Inflammatory macrophage treated with lipopolysaccharide for 4 hours (primary cell): ENCODE data around the gene ITPK1.

Experiments used
- DNase-seq: peaks from one replicate; pipeline ENCODE4 v3.0.0-alpha.2; 2020

ITPK1 gene

DNA sequence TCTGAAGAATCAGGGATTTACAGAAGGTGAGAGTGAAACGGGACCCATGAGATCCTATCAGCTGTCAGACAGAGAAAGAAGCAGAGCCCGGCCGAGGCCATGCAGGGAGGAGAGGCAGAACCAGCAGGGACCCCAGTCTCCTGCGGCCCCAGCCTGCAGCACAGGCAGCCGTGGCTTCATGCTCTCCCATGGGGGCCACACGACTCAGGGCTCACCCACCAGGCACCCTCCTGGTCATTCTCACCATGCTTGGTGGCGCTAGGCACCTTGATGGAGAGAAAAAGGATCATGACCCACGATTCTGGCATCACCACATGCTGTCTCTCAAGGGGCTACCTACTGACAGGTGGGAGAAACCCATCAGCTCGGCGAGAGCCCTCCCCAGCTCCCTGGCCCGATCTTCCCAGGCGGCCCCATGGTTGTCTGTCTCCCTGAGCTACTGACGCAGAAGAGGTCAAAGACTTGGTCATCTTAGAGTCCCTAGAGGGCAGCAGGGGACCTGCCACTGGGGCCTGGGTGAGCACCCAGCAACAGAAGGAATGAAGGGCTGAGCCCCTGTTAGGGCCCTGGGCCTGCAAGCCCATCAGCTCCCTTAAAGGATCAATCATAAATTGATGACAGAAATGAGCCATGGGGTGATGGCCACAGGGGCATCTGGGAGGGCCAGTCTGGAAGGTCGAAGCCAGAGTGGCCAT is 58.0 kb downstream of the ITPK1 start:
- no peak for DNase-seq

DNA sequence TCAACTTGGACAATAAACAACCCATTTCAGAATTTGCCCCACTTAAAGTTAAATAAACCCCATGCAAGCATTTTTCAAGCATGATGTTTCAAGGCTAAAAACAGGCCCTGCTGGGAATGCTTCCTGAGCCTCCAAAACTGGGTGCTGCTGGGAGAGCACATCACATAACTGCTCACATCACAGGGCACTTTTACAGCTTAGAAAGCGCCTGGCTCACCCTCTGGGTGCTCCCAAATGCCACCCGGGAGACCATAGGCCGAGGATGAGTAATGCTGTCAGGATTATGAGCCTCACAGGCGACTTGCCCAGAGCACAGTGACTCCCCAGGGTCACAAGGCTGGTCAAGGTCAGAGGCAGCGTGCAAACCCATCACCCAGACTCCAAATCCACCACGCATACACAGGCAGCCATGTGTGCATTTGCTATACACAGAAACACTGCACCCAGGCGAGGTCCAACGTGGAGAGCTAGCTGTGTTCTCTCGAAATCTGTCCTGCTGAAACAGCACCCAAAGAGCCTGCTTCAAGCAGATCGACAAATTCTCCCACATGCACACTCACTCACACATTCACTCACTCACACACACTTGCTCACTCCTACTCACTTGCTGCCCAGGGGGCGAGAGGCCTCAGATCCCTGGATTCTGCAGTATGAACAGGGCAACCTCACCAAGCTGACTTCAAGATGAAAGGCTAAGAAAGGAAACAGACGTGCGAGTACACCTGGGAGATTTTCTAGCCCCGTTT is 58.7 kb downstream of the ITPK1 start:
- no peak for DNase-seq

DNA sequence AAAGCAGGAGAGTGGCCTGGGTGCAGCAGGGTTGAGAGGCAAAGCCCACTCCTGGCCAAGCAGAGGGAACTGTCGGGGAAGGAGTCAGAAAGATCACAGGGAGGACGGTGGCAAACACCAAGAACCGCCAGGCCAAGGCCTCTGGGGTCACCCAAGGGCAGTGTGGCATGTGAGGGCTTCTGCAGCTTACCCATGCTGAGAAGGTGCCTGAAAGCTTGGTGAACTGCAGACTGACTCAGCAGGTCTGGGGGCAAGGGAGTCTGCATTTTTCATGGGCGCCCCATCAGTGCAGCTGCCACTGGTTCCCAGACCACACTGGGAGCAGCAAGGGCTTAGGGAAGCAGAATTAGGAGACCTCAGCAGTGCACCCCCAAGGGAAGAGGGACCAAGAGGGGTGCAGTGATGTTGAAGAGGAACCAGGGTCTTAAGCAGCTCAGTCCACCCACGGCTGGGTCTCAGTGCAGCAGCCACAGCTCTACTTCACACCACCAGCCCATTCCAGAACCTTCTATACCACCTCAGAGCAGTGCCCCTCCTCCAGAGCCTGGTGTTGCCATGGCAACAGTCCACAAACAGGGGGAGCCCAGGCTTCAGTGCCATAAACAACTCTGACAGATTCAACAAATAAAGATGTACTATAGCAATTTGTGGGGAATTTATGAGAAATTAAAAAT is 59.4 kb downstream of the ITPK1 start:
- no peak for DNase-seq

GRCh38 chr14:93055651-93056115 is 60.0 kb downstream of the ITPK1 start:
- DNase-seq, result no peak

GRCh38 chr14:93054876-93055275 is 60.8 kb downstream of the ITPK1 start:
- DNase-seq, result no peak

- DNase-seq, result no peak
These were observed 61.7 kb downstream of the ITPK1 start for GRCh38 chr14:93054006-93054405.

DNA sequence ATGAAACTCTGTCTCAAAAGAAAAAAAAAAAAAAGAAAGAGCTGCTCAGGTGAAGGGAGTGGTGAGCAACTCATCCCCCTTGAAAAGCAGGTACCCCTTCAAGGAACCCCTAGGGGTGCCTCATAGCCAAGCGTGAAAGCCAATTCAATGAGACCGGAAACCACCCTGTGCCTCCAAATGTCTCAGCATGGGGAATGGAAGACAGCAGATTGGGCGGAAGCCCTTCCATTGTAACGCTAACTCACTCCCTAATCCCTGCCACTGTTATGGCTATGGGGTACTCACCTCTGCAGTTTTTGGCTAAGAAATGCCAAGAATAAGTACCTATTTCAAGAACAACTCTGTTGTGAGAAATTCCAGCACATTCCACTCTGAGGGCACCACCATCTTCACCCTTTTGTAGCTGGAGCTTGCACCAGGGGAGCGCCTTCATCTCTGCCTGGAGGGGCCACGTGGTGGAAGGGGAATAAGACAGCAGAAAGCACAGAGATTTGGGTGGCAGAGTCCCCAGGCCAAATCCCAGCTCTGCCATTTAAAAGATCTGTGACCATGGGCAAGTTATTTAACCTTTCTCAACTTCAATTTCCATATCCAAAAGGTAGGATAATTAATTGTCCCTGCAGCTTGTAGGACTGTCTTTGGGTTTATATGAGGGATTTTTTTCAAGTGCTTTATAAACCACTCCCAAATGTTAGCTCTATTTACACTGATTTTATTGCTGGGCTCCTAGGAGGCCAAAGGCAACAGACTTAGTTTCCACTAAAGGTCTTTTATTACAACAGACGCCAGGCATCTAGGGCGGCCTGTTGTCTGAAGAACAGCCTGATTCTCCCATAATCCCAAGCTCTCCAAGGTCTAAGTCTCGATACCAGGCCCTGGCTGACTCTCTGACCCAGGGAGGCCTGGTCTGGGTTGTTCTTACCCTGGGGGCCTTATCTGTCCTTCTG is 63.9 kb downstream of the ITPK1 start:
- DNase-seq, result no peak

DNA sequence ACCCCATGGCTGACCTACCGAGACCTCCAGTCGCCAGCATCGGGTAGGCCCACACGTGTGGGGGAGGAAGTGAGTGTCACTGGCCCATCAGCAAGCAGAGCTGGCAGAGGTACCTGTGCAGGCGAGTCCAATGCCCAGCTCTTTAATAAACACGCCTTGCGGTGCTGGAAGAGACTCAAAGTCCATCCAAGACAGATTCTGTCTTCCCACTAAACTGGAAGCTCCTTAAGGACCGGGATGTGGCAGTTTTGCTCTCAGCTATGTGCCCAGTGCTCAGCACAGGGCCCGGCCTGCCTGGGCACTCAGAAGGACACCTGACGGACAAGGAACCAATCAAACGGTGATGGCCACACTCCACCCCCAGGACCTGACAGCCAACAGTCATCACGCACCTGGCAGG is 65.0 kb downstream of the ITPK1 start:
- no peak for DNase-seq

DNA sequence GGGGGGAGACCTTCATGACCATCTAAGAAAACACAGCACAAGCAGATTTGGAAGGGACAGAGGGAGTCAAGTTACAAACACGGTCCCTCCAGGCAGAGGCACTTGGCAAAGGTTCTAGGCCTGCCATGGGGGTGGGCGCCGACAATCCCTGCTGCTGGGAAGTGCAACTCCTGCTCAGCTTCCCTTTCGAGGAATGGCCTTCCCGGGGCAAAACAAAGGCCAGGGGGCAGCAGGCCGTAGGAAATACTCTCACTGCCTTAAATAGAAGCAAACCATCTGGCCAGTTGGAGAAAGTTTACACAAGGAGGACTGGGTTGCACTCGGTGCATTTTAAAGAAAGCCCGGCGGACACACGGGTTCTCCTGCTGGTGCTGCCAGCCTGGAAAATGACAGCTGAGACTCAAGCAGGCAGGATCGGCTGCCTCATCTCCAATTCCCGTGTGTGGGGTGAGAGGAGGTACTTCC is 65.8 kb downstream of the ITPK1 start:
- no peak for DNase-seq

GRCh38 chr14:93049315-93049714 is 66.4 kb downstream of the ITPK1 start:
- no peak for DNase-seq

DNA sequence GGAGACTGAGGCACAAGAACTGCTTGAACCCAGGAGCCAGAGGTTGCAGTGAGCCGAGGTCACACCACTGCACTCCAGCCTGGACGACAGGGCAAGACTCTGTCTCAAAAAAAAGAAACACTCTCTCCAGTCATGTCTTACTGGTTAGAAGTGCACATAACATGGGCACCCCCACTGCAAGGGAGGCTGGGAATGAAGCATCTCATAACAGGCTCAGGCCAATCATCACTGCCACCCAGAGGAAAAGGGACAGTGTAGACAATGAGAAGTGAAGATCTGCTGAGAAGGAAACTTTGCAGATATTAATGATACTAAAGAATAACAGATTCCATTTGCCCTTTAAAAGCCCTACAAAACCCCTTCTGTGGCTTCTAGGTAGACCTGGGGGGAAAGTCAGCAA is 66.9 kb downstream of the ITPK1 start:
- no peak for DNase-seq

- peak; percentile 60 for DNase-seq
These were observed 68.1 kb downstream of the ITPK1 start for GRCh38 chr14:93047661-93048060.

DNA sequence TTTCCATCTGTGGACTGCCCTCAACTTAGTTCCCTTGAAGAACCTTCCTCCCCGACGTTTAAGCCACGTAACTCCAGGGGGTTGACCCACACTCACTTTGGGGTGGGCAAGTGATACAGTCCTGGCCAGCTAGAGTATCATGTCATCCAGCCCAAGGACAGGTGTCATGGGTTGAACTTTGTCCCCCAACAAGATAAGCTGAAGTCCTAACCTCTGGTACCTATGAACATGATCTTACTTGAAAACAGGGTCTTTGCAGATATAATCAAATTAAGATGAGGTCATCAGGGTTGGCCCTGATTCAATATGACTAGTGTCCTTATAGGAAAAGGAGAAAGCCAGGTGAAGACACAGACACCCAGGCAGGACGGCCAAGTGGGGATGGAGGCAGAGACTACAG is 68.6 kb downstream of the ITPK1 start:
- DNase-seq, result no peak

GRCh38 chr14:93046705-93047050 is 69.0 kb downstream of the ITPK1 start:
- DNase-seq, result no peak

- DNase-seq, result no peak
These were observed 69.6 kb downstream of the ITPK1 start for GRCh38 chr14:93045965-93046704.

- DNase-seq, result no peak
These were observed 70.5 kb downstream of the ITPK1 start for GRCh38 chr14:93045211-93045674.

DNA sequence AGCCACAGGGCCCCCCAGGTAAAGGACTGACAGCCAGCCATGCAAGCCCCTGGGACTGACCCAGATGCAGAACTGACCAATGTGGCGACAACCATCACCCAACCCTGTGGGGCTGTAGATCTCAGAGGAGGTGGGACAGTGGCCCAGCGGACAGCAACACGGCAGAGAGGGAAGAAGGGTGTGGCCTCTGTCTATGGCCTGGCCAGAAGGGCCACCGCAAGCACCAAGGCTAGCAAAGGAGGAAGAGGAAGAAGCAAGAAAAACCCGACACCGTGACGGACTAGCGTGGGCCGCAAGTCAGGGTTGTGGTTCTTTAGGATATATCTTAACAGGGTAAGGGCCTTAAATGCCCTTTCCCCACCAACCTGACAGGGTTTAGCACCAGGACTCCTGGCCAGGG is 71.2 kb downstream of the ITPK1 start:
- DNase-seq, result peak; percentile 85

DNA sequence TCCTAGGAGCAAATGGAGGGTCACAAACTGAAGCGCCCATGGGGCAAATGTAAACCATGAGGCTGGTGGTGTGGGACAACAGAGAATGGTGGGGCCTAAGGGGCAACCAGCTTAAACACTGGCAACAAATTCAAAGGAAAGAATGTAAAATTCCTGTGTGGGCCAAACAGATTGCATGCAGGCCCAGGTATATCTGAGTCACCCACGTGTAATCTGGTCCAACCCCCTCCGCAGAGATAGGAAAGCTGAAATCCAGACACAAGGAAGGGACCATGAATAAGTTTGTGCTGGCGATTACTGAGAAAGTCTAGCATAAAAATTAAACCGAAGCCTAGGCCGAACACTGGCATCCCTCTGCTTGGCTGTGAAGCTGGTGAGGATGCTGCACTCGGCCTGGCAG is 71.6 kb downstream of the ITPK1 start:
- DNase-seq, result no peak

DNA sequence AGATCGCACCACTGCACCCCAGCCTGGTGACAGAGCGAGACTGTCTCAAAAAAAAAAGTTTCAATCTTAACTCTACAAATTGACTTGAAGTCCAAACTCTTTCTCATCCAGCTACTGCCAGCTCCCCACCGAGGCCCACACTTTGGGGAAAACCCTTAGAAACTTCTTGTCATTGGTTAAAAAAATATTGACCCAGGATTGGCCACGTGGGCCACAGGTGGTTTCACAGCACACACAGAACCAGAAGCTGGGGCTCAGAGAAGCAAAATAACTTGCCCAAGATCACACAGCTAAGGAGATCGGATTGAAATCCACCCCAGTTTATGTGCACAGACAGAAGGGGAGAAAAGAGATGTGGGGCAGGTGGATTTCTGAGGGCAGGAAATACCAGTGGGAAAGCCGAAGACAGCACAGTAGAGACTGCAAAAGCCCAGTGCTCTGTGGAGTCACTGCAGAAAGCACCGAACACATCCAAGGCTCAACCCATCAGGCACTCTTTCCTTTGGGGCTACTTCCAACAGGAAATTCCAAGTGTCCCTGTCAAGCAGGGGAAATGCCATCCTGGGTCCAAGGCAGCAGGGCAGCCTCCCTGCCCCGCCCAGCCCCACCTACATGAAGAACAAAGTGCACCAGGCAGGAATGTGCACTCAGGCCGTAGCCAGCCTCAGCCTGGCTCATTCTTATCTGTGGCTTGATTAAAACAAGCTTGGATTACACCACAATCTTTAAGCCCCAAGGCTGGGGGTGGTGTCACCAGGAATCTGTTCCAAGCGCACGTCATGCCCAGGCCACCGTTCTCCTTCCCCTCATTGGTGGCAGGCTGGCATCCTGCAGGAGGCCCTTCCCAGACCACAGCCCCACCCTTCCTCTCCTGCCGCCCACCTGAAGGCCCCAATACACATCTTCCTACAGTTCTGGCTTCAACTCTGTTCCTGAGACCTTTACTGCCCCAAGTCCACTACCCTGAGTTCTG is 72.5 kb downstream of the ITPK1 start:
- DNase-seq, result peak; percentile 63

- no peak for DNase-seq
These were observed 73.9 kb downstream of the ITPK1 start for GRCh38 chr14:93041830-93042229.

- no peak for DNase-seq
These were observed 74.7 kb downstream of the ITPK1 start for GRCh38 chr14:93040982-93041381.
